ENCODE measurements around the gene BLOC1S4.
"Not testable (repeated sequence)": the region's sequence is repeated elsewhere in the genome, so short reads cannot be mapped to it uniquely, and the experiment has no call there.

BLOC1S4 gene, protein sequence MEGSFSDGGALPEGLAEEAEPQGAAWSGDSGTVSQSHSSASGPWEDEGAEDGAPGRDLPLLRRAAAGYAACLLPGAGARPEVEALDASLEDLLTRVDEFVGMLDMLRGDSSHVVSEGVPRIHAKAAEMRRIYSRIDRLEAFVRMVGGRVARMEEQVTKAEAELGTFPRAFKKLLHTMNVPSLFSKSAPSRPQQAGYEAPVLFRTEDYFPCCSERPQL
- 14.9 to 32.2 (median 20.9) reads per million in 3 donors for total RNA-seq

GRCh38 chr4:6716018-6716911 lies at the start of gene BLOC1S4:
Gene BLOC1S4 (plus strand): TSS chr4:6716174. CDS start chr4:6716210, 36 bp downstream.
- DNase-seq, result peak; percentile 82 to 84 (median 83)
- Histone ChIP-seq H3K36me3 (ENCODE audit: control insufficient read depth, insufficient read depth, low read length) (no peaks in the 10 kb centered on the region), H3K9me3 (ENCODE audit: control insufficient read depth, low read length) (no peaks in the 10 kb centered on the region), H3K4me3 (ENCODE audit: insufficient read depth, low read depth, low read length, poor library complexity, severe bottlenecking) (peak within 1 kb of the TSS; percentile 64), H3K4me1 (ENCODE audit: control insufficient read depth, insufficient read depth, low read length, poor library complexity, severe bottlenecking) (peaks cover 19% of the 10 kb centered on the region), H3K27ac (ENCODE audit: insufficient read depth, low read length, poor library complexity, severe bottlenecking) (peak within 1 kb of the TSS; percentile 81), H3K27me3 (replicated peaks; ENCODE audit: control insufficient read depth, insufficient read depth, low read length, poor library complexity, severe bottlenecking) (no peaks in the 10 kb centered on the region)

GRCh38 chr4:6668391-6668790 lies 47.6 kb upstream of the BLOC1S4 start:
- Histone ChIP-seq H3K27ac (ENCODE audit: insufficient read depth, low read length, poor library complexity, severe bottlenecking) (no peak overlapping the region), H3K4me3 (ENCODE audit: insufficient read depth, low read depth, low read length, poor library complexity, severe bottlenecking) (no peak overlapping the region), H3K9me3 (ENCODE audit: control insufficient read depth, low read length) (no peaks in the 10 kb centered on the region), H3K4me1 (ENCODE audit: control insufficient read depth, insufficient read depth, low read length, poor library complexity, severe bottlenecking) (peaks cover 9% of the 10 kb centered on the region), H3K36me3 (ENCODE audit: control insufficient read depth, insufficient read depth, low read length) (no peaks in the 10 kb centered on the region), H3K27me3 (replicated peaks; ENCODE audit: control insufficient read depth, insufficient read depth, low read length, poor library complexity, severe bottlenecking) (no peaks in the 10 kb centered on the region)
- no peak for DNase-seq

- H3K4me3 ChIP-seq (ENCODE audit: insufficient read depth, low read depth, low read length, poor library complexity, severe bottlenecking), result no peak overlapping the region
- H3K27ac ChIP-seq (ENCODE audit: insufficient read depth, low read length, poor library complexity, severe bottlenecking), result no peak overlapping the region
- peaks cover 3% of the 10 kb centered on the region for H3K36me3 ChIP-seq (ENCODE audit: control insufficient read depth, insufficient read depth, low read length)
- peaks cover 19% of the 10 kb centered on the region for H3K4me1 ChIP-seq (ENCODE audit: control insufficient read depth, insufficient read depth, low read length, poor library complexity, severe bottlenecking)
- H3K9me3 ChIP-seq (ENCODE audit: control insufficient read depth, low read length), result no peaks in the 10 kb centered on the region
- no peaks in the 10 kb centered on the region for H3K27me3 ChIP-seq (replicated peaks; ENCODE audit: control insufficient read depth, insufficient read depth, low read length, poor library complexity, severe bottlenecking)
- no peak for DNase-seq
Measured at GRCh38 chr4:6671648-6672047, 44.3 kb upstream of the BLOC1S4 start.

DNA sequence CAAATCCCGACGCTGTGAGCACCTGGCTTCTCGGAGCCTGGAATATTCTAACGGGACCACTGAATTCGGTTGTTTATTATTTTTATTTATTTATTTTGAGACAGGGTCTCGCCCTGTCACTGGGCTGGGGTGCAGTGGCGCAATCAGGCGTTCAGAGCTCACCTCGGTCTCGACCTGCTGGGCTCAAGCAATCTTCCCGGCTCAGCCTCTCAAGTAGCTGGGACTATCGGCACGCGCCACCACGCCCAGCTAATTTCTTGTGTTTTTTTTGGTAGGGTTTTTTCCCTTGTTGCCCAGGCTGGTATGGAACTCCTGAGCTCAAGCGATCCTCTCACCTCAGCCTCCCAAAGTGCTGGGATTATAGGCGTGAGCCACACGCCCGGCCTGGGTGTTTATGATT lies 43.8 kb upstream of the BLOC1S4 start:
- no peak for DNase-seq
- H3K4me1 ChIP-seq (ENCODE audit: control insufficient read depth, insufficient read depth, low read length, poor library complexity, severe bottlenecking), result peaks cover 24% of the 10 kb centered on the region
- H3K27ac ChIP-seq (ENCODE audit: insufficient read depth, low read length, poor library complexity, severe bottlenecking), result no peak overlapping the region
- no peak overlapping the region for H3K4me3 ChIP-seq (ENCODE audit: insufficient read depth, low read depth, low read length, poor library complexity, severe bottlenecking)
- no peaks in the 10 kb centered on the region for H3K9me3 ChIP-seq (ENCODE audit: control insufficient read depth, low read length)
- peaks cover 3% of the 10 kb centered on the region for H3K36me3 ChIP-seq (ENCODE audit: control insufficient read depth, insufficient read depth, low read length)
- H3K27me3 ChIP-seq (replicated peaks; ENCODE audit: control insufficient read depth, insufficient read depth, low read length, poor library complexity, severe bottlenecking), result no peaks in the 10 kb centered on the region

DNA sequence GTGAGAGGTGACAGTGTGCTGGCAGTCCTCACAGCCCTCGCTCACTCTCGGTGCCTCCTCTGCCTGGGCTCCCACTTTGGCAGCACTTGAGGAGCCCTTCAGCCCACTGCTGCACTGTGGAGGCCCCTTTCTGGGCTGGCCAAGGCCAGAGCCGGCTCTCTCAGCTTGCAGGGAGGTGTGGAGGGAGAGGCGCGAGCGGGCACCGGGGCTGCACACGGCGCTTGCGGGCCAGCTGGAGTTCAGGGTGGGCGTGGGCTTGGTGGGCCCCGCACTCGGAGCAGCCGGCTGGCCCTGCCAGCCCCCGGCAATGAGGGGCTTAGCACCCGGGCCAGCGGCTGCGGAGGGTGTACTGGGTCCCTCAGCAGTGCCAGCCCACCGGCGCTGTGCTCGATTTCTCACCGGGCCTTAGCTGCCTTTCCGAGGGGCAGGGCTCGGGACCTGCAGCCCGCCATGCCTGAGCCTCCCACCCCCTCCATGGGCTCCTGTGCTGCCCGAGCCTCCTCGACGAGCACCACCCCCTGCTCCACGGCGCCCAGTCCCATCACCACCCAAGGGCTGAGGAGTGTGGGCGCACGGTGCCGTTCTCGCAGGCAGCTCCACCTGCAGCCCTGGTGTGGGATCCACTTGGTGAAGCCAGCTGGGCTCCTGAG lies 43.3 kb upstream of the BLOC1S4 start:
- not testable (repeated sequence) for DNase-seq; H3K9me3 ChIP-seq (ENCODE audit: control insufficient read depth, low read length); H3K4me3 ChIP-seq (ENCODE audit: insufficient read depth, low read depth, low read length, poor library complexity, severe bottlenecking); H3K36me3 ChIP-seq (ENCODE audit: control insufficient read depth, insufficient read depth, low read length); H3K27me3 ChIP-seq (replicated peaks; ENCODE audit: control insufficient read depth, insufficient read depth, low read length, poor library complexity, severe bottlenecking)
- Histone ChIP-seq H3K4me1 (ENCODE audit: control insufficient read depth, insufficient read depth, low read length, poor library complexity, severe bottlenecking) (peaks cover 28% of the 10 kb centered on the region), H3K27ac (ENCODE audit: insufficient read depth, low read length, poor library complexity, severe bottlenecking) (peak overlapping the region; percentile 61)

- H3K9me3 ChIP-seq (ENCODE audit: control insufficient read depth, low read length); H3K27me3 ChIP-seq (replicated peaks; ENCODE audit: control insufficient read depth, insufficient read depth, low read length, poor library complexity, severe bottlenecking); H3K36me3 ChIP-seq (ENCODE audit: control insufficient read depth, insufficient read depth, low read length): not testable (repeated sequence)
- peak overlapping the region; percentile 65 for H3K4me3 ChIP-seq (ENCODE audit: insufficient read depth, low read depth, low read length, poor library complexity, severe bottlenecking)
- peak; percentile 34 to 36 (median 35) for DNase-seq
- peaks cover 28% of the 10 kb centered on the region for H3K4me1 ChIP-seq (ENCODE audit: control insufficient read depth, insufficient read depth, low read length, poor library complexity, severe bottlenecking)
- peak overlapping the region; percentile 61 for H3K27ac ChIP-seq (ENCODE audit: insufficient read depth, low read length, poor library complexity, severe bottlenecking)
Measured at GRCh38 chr4:6673191-6673659, 42.7 kb upstream of the BLOC1S4 start.

GRCh38 chr4:6673660-6674499 lies 42.1 kb upstream of the BLOC1S4 start:
- no peaks in the 10 kb centered on the region for H3K27me3 ChIP-seq (replicated peaks; ENCODE audit: control insufficient read depth, insufficient read depth, low read length, poor library complexity, severe bottlenecking)
- H3K36me3 ChIP-seq (ENCODE audit: control insufficient read depth, insufficient read depth, low read length), result peaks cover 3% of the 10 kb centered on the region
- H3K4me1 ChIP-seq (ENCODE audit: control insufficient read depth, insufficient read depth, low read length, poor library complexity, severe bottlenecking), result peaks cover 28% of the 10 kb centered on the region
- DNase-seq, result peak; percentile 92 to 94 (median 93)
- H3K9me3 ChIP-seq (ENCODE audit: control insufficient read depth, low read length), result no peaks in the 10 kb centered on the region
- peak overlapping the region; percentile 65 for H3K4me3 ChIP-seq (ENCODE audit: insufficient read depth, low read depth, low read length, poor library complexity, severe bottlenecking)
- peak overlapping the region; percentile 61 for H3K27ac ChIP-seq (ENCODE audit: insufficient read depth, low read length, poor library complexity, severe bottlenecking)

GRCh38 chr4:6674500-6675149 lies 41.3 kb upstream of the BLOC1S4 start:
- peak overlapping the region; percentile 65 for H3K4me3 ChIP-seq (ENCODE audit: insufficient read depth, low read depth, low read length, poor library complexity, severe bottlenecking)

More at GRCh38 chr4:6674500-6675149, 41.3 kb upstream of the BLOC1S4 start:
- peaks cover 28% of the 10 kb centered on the region for H3K4me1 ChIP-seq (ENCODE audit: control insufficient read depth, insufficient read depth, low read length, poor library complexity, severe bottlenecking)
- H3K27me3 ChIP-seq (replicated peaks; ENCODE audit: control insufficient read depth, insufficient read depth, low read length, poor library complexity, severe bottlenecking), result no peaks in the 10 kb centered on the region
- peak overlapping the region; percentile 61 for H3K27ac ChIP-seq (ENCODE audit: insufficient read depth, low read length, poor library complexity, severe bottlenecking)
- no peaks in the 10 kb centered on the region for H3K9me3 ChIP-seq (ENCODE audit: control insufficient read depth, low read length)
- peaks cover 3% of the 10 kb centered on the region for H3K36me3 ChIP-seq (ENCODE audit: control insufficient read depth, insufficient read depth, low read length)
- DNase-seq, result peak; percentile 42 to 58 (median 55)
